K562 (cell line): ENCODE results near the gene ARFGAP1. TPM values are rescaled to one million over a fixed set of nuclear protein-coding genes. Genes with fewer than 3 reads are reported as not detected.

Source experiments
- ATAC-seq: fragments of 200-7000 bp; cut with Tn5 transposase; 3 replicates; pipeline ENCODE4 v1.9.1; 2020; ENCODE audit warnings: moderate library complexity
- BruUV-seq: library from RNA; stranded (reverse); fragments of 400-500 nt; replicated peaks from 2 replicates; lab custom pipeline; 2021; lab: Mats Ljungman, UMichigan
- CTCF ChIA-PET: fragments of 300-600 bp; formaldehyde crosslinking; extraction: SDS; loops from one replicate; lab custom pipeline; 2021; ENCODE audit warnings: low intra/inter-chr PET ratio; lab: Yijun Ruan, JAX
- POLR2A ChIA-PET: fragments of 300-600, 350-650 bp; sonication (Branson Sonifier 250); formaldehyde crosslinking; extraction: SDS; loops from one replicate; lab custom pipeline; 2021; ENCODE audit warnings: antibody characterized with exemption, inconsistent platforms; lab: Yijun Ruan, JAX
- DNase-seq, 4 experiments: peaks; one replicate each; pipeline versions ENCODE4 v3.0.0 to v3.0.0-alpha.2; 2011 to 2018; ENCODE audit warnings: low spot score in 3 of 4, mixed read lengths in 3 of 4; ENCODE audit errors: extremely low read depth in 1 of 4
- FAIRE-seq: peaks from 2 replicates; lab custom pipeline; 2011; peaks lifted over from hg19 to GRCh38; lab: Jason Lieb, UNC
- H2AFZ ChIP-seq: 2 replicates; pipeline ENCODE4 v1.6.0; 2011; ENCODE audit warnings: low read depth, low read length, control low read depth, inconsistent platforms
- H3K27ac ChIP-seq: fragments of 200-600 bp; 3 replicates; pipeline ENCODE4 v1.8.0; 2011; ENCODE audit warnings: low read depth, mild to moderate bottlenecking, control low read depth, inconsistent platforms, low read length, moderate library complexity, mixed read lengths; ENCODE audit errors: extremely low read depth
- H3K27me3 ChIP-seq, 2 experiments: fragments of 300-600 bp in 1 of 2; 2 replicates in 1 of 2; 3 replicates in 1 of 2; pipeline versions ENCODE4 v1.6.0 to v1.8.0; 2011; ENCODE audit warnings: inconsistent platforms in 2 of 2, low read length in 2 of 2, mild to moderate bottlenecking in 1 of 2, mixed read lengths in 1 of 2, moderate library complexity in 1 of 2; ENCODE audit not compliant: control insufficient read depth in 2 of 2, insufficient read depth in 2 of 2
- H3K36me3 ChIP-seq: fragments of 300-600 bp; 3 replicates; pipeline ENCODE4 v1.8.0; 2011; ENCODE audit warnings: mild to moderate bottlenecking, low read length, inconsistent platforms; ENCODE audit not compliant: control insufficient read depth, insufficient read depth
- H3K4me1 ChIP-seq, 2 experiments: fragments of 200-600 bp in 1 of 2; replicated peaks in 1 of 2; 2 replicates in 1 of 2; 3 replicates in 1 of 2; pipeline versions ENCODE4 v1.5.1 to v1.8.0; 2011; ENCODE audit warnings: inconsistent platforms in 2 of 2, low read length in 2 of 2, mild to moderate bottlenecking in 1 of 2, mixed read lengths in 1 of 2, moderate library complexity in 1 of 2; ENCODE audit not compliant: control insufficient read depth in 2 of 2, insufficient read depth in 2 of 2
- H3K4me2 ChIP-seq: 2 replicates; pipeline ENCODE4 v1.6.1; 2011; ENCODE audit warnings: low read length, control low read depth, inconsistent platforms, mixed read lengths; ENCODE audit not compliant: insufficient read depth
- H3K4me3 ChIP-seq: fragments of 200-600 bp; sonication (generic), shearing (Covaris generic); 2 replicates; pipeline ENCODE4 v1.5.1; 2016; ENCODE audit warnings: control low read depth, inconsistent platforms
- H3K79me2 ChIP-seq: fragments of 200-600 bp; 3 replicates; pipeline ENCODE4 v1.8.0; 2011; ENCODE audit warnings: low read length, inconsistent platforms; ENCODE audit not compliant: control insufficient read depth, insufficient read depth
- H3K9ac ChIP-seq, 2 experiments: 2 replicates each; pipeline versions ENCODE4 v1.6.0 to v1.6.1; 2011; ENCODE audit warnings: low read depth in 2 of 2, low read length in 2 of 2, control low read depth in 1 of 2, inconsistent platforms in 1 of 2, mild to moderate bottlenecking in 1 of 2, mixed read lengths in 1 of 2; ENCODE audit not compliant: insufficient read depth in 1 of 2
- H3K9me1 ChIP-seq: one replicate; pipeline ENCODE4 v1.6.0; 2011; ENCODE audit warnings: inconsistent platforms, mild to moderate bottlenecking, low read length, moderate library complexity; ENCODE audit not compliant: control insufficient read depth, insufficient read depth
- H3K9me3 ChIP-seq: replicated peaks from 2 replicates; pipeline ENCODE4 v1.5.1; 2011; ENCODE audit warnings: low read depth, low read length, inconsistent platforms; ENCODE audit not compliant: control insufficient read depth, insufficient read depth
- H4K20me1 ChIP-seq: replicated peaks from 2 replicates; pipeline ENCODE4 v1.6.1; 2011; ENCODE audit warnings: low read length, inconsistent platforms, mixed read lengths; ENCODE audit not compliant: control insufficient read depth, insufficient read depth
- COPS2 ChIP-seq: fragments of 450-650 bp; conservative IDR thresholded peaks from 2 replicates; pipeline ENCODE4 v1.6.1; 2016; ENCODE audit warnings: mild to moderate bottlenecking, moderate library complexity
- HEY1 ChIP-seq: fragments of 250-450 bp; sonication (Bioruptor Pico); IDR thresholded peaks from 2 replicates; pipeline ENCODE4 v1.5.0; 2020; ENCODE audit warnings: mild to moderate bottlenecking, moderate library complexity, borderline replicate concordance
- JUN ChIP-seq, 2 experiments: sonication (generic) in 1 of 2; formaldehyde crosslinking in 1 of 2; IDR thresholded peaks; 2 replicates each; pipeline versions ENCODE4 v1.6.1 to v1.8.0; 2012 to 2022; ENCODE audit warnings: borderline replicate concordance in 2 of 2, mild to moderate bottlenecking in 2 of 2, improper control_type of control experiment in 1 of 2, low read depth in 1 of 2, low read length in 1 of 2, missing genetic modification reagents in 1 of 2
- POLR2G ChIP-seq: fragments of 200-400 bp; formaldehyde crosslinking; IDR thresholded peaks from 2 replicates; pipeline ENCODE4 v1.6.1; 2017; ENCODE audit warnings: low read depth, mild to moderate bottlenecking, antibody characterized with exemption, low read length, moderate library complexity
- RBFOX2 ChIP-seq: fragments of 200-400 bp; formaldehyde crosslinking; IDR thresholded peaks from 2 replicates; pipeline ENCODE4 v1.6.1; 2017; ENCODE audit warnings: low read depth, mild to moderate bottlenecking, low read length, moderate library complexity
- RBM25 ChIP-seq: fragments of 200-400 bp; formaldehyde crosslinking; IDR thresholded peaks from 2 replicates; pipeline ENCODE4 v1.6.1; 2018; ENCODE audit warnings: low read length, low read depth, moderate library complexity; ENCODE audit not compliant: severe bottlenecking
- U2AF1 ChIP-seq: fragments of 200-400 bp; formaldehyde crosslinking; optimal IDR thresholded peaks from 2 replicates; pipeline ENCODE3; 2017; ENCODE audit warnings: mild to moderate bottlenecking, low read depth, low read length, moderate library complexity
- USF1 ChIP-seq: sonication (generic); formaldehyde crosslinking; IDR thresholded peaks from 2 replicates; pipeline ENCODE4 v1.9.0; 2022; ENCODE audit warnings: mild to moderate bottlenecking, missing genetic modification reagents
- WGBS: fragments of 100-300 bp; shearing (Covaris generic); methylation state at CpG from one replicate; pipeline ENCODE4 v1.1.6; 2016; ENCODE audit warnings: low coverage, mixed read lengths; ENCODE audit not compliant: insufficient coverage; ENCODE audit errors: missing lambda C conversion rate; 5-methylcytosine and 5-hydroxymethylcytosine counted together
- in situ Hi-C: fragments of 300-500 bp; cut with MboI; formaldehyde crosslinking; loops from 4 replicates; pipeline ENCODE4 v1.15.0; 2018; ENCODE audit warnings: inconsistent platforms, mixed read lengths
- intact Hi-C: fragments of 100-400 bp; cut with micrococcal nuclease; formaldehyde crosslinking; loops from 2 replicates; pipeline ENCODE4 v1.14.2; 2022
- polyA plus RNA-seq, 8 experiments: library from polyadenylated mRNA; depleted of rRNA in 4 of 8; stranded (reverse) in 5 of 8; unstranded in 3 of 8; fragments of >200 nt; fragmentation: Nextera tagmentation in 2 of 8; fragmentation: Illumina TruSeq in 1 of 8; extraction: Ambion mirVana in 2 of 8; extraction: Trizol in 1 of 8; gene quantifications; 2 replicates each; pipeline versions ENCODE4 v1.2.1 to v1.2.3, GENCODE V29; 2011 to 2014; ENCODE audit warnings: inconsistent platforms in 1 of 8, missing spikeins in 1 of 8
- total RNA-seq, 7 experiments: library from RNA; depleted of rRNA in 6 of 7; stranded (reverse); fragments of >200 nt in 6 of 7; fragmentation: Illumina TruSeq in 2 of 7; extraction: Trizol in 2 of 7; gene quantifications; 2 replicates each; pipeline versions ENCODE4 v1.2.1 to v1.2.3, GENCODE V29; 2011 to 2021; ENCODE audit warnings: low replicate concordance in 1 of 7

ARFGAP1 gene
- total and polyA plus RNA-seq, 9 of the 15 experiments (the other 6 are each of a cell fraction or from before 2014, with no cell fraction given): 0.53 to 102 (median 33.5) TPM

- Histone ChIP-seq H3K4me3 (no peak overlapping the region), H3K9me1 (peaks cover 6% of the 10 kb centered on the region), H3K27ac (no peak overlapping the region), H3K36me3 (peaks cover 74% of the 10 kb centered on the region; the same call in 2 of the 3 replicates), H3K4me1 (peaks cover 11 to 39% of the 10 kb centered on the region in 2 experiments; a peak in 4 of 5 replicates), H4K20me1 (peaks cover 28% of the 10 kb centered on the region), H2AFZ (no peak overlapping the region), H3K9me3 (no peaks in the 10 kb centered on the region), H3K27me3 (no peaks in the 10 kb centered on the region), H3K4me2 (no peak overlapping the region), H3K79me2 (peaks cover 42% of the 10 kb centered on the region), H3K9ac (no peak overlapping the region; a peak in 1 of 4 replicates)
- ChIA-PET POLR2A (interaction anchor here (0.7 to 1.4 kb wide), 3 partner anchors 10 to 13 kb away, joined by 3 to 5 read pairs (median 4); no protein-coding TSS in a partner anchor), CTCF (no interaction called here)
- in situ Hi-C loops (no loop called here), intact Hi-C loops (no loop called here)
- no peak for FAIRE-seq
- no TSS peak for BruUV-seq
- 93% methylated on average over 26 of the region's 30 CpGs for whole genome bisulfite sequencing
- no peak for ATAC-seq
- no peak for DNase-seq
- TF ChIP-seq JUN (IDR thresholded peaks at IDR 0.05; ENCODE audit: borderline replicate concordance, low read depth, low read length) (no peak), JUN (CRISPR knock-in tag; IDR thresholded peaks at IDR 0.05; ENCODE audit: borderline replicate concordance) (no peak), U2AF1 (no peak), RBFOX2 (peak; percentile 51; the same call in 1 of the 2 replicates), RBM25 (no peak), USF1 (CRISPR knock-in tag) (no peak), HEY1 (CRISPR knock-in tag) (no peak), COPS2 (no peak), POLR2G (peak; percentile 44; the same call in 1 of the 2 replicates)
Observed at GRCh38 chr20:63277466-63278272, 5.1 kb downstream of the ARFGAP1 start.
